ENCODE results near the gene MAP2K1. TPM values are rescaled to one million over a fixed set of nuclear protein-coding genes. Genes with fewer than 3 reads are reported as not detected.
A peak's percentile ranks its signal among the peaks of the same experiment; 100 is the strongest.

Gene MAP2K1
- total RNA-seq, 2 experiments from 2014 or later: 33.8 to 34.7 TPM

GRCh38 chr15:66362776-66363175 is 23.9 kb upstream of the MAP2K1 start:
- no peaks in the 10 kb centered on the region for H3K9me3 ChIP-seq (ENCODE audit: control insufficient read depth in 1 of 2, insufficient read depth in 1 of 2, low read length in 2 of 2)
- CTCF ChIA-PET: no interaction called here
- no peak for TF ChIP-seq CTCF (IDR thresholded peaks at IDR 0.05)
- no peak overlapping the region for H3K27ac ChIP-seq (ENCODE audit: low read depth in 1 of 2, low read length in 2 of 2)
- Mint-ChIP-seq H3K36me3 (ENCODE audit: low read depth) (no peaks in the 10 kb centered on the region), H3K27ac (no peak overlapping the region), H3K4me3 (no peak overlapping the region), H3K27me3 (no peaks in the 10 kb centered on the region), H3K4me1 (ENCODE audit: low read depth) (no peaks in the 10 kb centered on the region), H3K9me3 (no peaks in the 10 kb centered on the region)
- intact Hi-C loops (cut with DNase I, micrococcal nuclease): no loop called here
- H3K4me3 ChIP-seq (ENCODE audit: low read length): no peak overlapping the region
- POLR2A ChIA-PET: no interaction called here
- no peaks in the 10 kb centered on the region for H3K27me3 ChIP-seq (ENCODE audit: control insufficient read depth in 1 of 2, insufficient read depth in 2 of 2, low read length in 2 of 2)
- ATAC-seq (ENCODE audit: poor library complexity) (no peak), DNase-seq (no peak)
- H3K36me3 ChIP-seq (ENCODE audit: insufficient read depth, low read length): no peaks in the 10 kb centered on the region
- no peaks in the 10 kb centered on the region for H3K4me1 ChIP-seq (ENCODE audit: insufficient read depth, low read length)

DNA sequence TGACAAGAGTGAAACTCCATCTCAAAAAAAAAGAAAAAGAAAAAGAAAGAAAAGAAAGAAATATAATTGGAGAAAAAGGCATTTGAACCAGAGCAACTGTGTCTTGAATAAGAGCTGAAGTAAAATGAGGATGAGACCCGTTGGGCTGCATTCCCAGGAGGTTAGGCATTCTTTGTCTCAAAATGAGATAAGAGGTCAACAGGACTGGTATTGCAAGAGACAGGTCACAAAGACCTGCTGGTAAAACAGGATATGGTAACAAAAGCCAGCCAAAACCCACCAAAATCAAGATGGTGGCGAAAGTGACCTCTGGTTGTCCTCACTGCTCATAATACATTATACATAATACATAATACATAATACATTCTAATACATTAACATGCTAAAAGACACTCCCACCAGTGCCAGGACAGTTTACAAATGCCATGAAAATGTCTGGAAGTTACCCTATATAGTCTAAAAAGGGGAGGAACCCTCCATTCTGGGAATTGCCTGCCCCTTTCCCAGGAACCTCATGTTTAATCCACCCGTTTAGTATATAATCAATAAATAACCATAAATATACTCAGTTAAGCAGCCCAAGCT is 21.7 kb upstream of the MAP2K1 start:
- no peak overlapping the region for H3K4me3 Mint-ChIP-seq
- ATAC-seq (ENCODE audit: poor library complexity) (no peak), DNase-seq (no peak)
- H3K4me1 ChIP-seq (ENCODE audit: insufficient read depth, low read length): peaks cover 7% of the 10 kb centered on the region
- H3K9me3 Mint-ChIP-seq: no peaks in the 10 kb centered on the region
- peaks cover 7% of the 10 kb centered on the region for H3K4me1 Mint-ChIP-seq (ENCODE audit: low read depth)
- ChIA-PET POLR2A (no interaction called here), CTCF (no interaction called here)
- no peak overlapping the region for H3K27ac Mint-ChIP-seq
- intact Hi-C loops (cut with DNase I, micrococcal nuclease): no loop called here
- no peaks in the 10 kb centered on the region for H3K27me3 Mint-ChIP-seq
- H3K4me3 ChIP-seq (ENCODE audit: low read length): no peak overlapping the region
- H3K27me3 ChIP-seq (ENCODE audit: control insufficient read depth in 1 of 2, insufficient read depth in 2 of 2, low read length in 2 of 2): no peaks in the 10 kb centered on the region
- H3K9me3 ChIP-seq (ENCODE audit: control insufficient read depth in 1 of 2, insufficient read depth in 1 of 2, low read length in 2 of 2): no peaks in the 10 kb centered on the region
- H3K27ac ChIP-seq (ENCODE audit: low read depth in 1 of 2, low read length in 2 of 2): no peak overlapping the region
- H3K36me3 Mint-ChIP-seq (ENCODE audit: low read depth): no peaks in the 10 kb centered on the region
- no peak for TF ChIP-seq CTCF (IDR thresholded peaks at IDR 0.05)
- no peaks in the 10 kb centered on the region for H3K36me3 ChIP-seq (ENCODE audit: insufficient read depth, low read length)

DNA sequence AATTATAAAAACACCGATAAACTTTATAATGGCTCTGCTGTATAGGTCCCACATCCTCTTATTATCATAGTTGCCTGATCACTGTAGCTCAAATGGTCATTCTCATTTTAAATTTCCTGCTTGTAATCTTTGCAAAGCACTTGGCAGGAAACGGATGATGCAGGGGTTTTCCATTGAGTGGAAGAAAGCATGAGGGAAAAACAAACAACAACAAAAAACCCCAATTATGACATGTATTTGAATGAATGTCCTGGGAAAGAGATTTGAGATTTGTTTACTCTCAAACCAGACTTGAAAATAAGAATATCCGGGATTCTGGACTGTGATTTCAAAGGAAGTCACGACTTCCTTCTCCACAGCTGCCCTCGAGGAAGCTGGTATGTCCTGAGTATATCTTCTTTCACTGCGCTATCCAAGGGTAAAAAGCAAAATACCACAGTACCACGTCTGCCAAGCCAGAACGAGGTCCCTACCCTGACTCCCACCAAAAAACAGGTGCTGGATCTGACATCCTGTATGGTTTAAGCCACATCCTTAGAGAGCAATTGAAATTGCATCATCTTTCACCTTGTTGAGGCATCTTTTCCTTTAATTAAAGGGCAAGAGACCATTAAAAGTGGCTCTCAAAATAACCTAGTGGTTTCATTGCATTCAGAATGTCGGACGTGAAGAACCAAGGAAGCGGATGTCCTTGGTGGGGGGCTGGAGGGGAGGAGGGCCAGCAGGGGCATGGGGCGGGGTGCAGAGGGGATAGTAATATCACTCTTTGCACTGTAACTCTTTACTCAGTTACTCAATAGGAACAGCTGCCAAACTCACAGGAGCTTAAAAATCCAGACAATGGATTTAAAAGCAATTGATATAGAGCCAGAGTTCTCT is 16.7 kb upstream of the MAP2K1 start:
- POLR2A ChIA-PET: interaction anchor here (0.9 to 1.9 kb wide), 5 partner anchors 16 to 129 kb away, joined by 3 to 12 read pairs (median 3); partner anchors contain the start of gene MAP2K1
- Histone ChIP-seq H3K4me1 (ENCODE audit: insufficient read depth, low read length) (peaks cover 12% of the 10 kb centered on the region), H3K36me3 (ENCODE audit: insufficient read depth, low read length) (no peaks in the 10 kb centered on the region), H3K27me3 (ENCODE audit: control insufficient read depth in 1 of 2, insufficient read depth in 2 of 2, low read length in 2 of 2) (no peaks in the 10 kb centered on the region), H3K4me3 (ENCODE audit: low read length) (peak overlapping the region; percentile 47), H3K27ac (ENCODE audit: low read depth in 1 of 2, low read length in 2 of 2) (peak overlapping the region; percentile 21 to 78), H3K9me3 (ENCODE audit: control insufficient read depth in 1 of 2, insufficient read depth in 1 of 2, low read length in 2 of 2) (peaks cover 0 to 7% of the 10 kb centered on the region in 2 experiments)
- intact Hi-C loops (cut with DNase I, micrococcal nuclease): no loop called here
- Mint-ChIP-seq H3K27ac (peak overlapping the region; percentile 67), H3K4me3 (peak overlapping the region; percentile 83), H3K27me3 (no peaks in the 10 kb centered on the region), H3K36me3 (ENCODE audit: low read depth) (no peaks in the 10 kb centered on the region), H3K4me1 (ENCODE audit: low read depth) (peaks cover 15% of the 10 kb centered on the region), H3K9me3 (no peaks in the 10 kb centered on the region)
- TF ChIP-seq CTCF (IDR thresholded peaks at IDR 0.05): no peak
- ATAC-seq (ENCODE audit: poor library complexity): peak; percentile 63
- DNase-seq: peak in 4 of 14 experiments; percentile 30 to 65 (median 60)
- CTCF ChIA-PET: interaction anchor here (1.8 to 2.1 kb wide), 2 partner anchors 16 to 127 kb away, joined by 6 to 8 read pairs; partner anchors contain the start of gene SNAPC5

Measured in CD4-positive, alpha-beta T cell (primary cell).